ENCODE results near the gene NR2C1. TPM values are rescaled to one million over a fixed set of nuclear protein-coding genes. Genes with fewer than 3 reads are reported as not detected.

Gene NR2C1
- total and polyA plus RNA-seq, 9 donors = 20.2 to 42.2 (median 38.2) TPM

DNA sequence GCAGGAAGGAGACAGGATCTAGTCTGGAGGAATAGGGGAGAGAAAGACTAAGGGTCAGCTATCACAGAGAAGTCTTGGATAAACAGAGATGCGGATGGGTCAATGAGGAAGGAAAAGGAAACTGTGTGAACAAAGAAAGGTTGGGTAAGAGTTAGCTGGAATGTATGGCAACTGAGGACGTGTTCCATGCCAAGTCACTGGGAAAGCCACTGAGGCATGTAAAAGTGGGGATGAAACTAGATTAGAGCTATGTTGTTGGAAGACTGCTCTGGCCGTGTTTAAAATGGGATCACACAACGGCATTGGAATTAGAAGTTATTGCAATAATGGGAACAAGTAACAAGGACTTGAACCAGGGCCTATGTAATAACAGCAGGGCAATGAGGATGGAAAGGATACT, 3.9 kb upstream of the NR2C1 start:
- 69 to 83% (median 80%) methylated on average over 4 of the region's 4 CpGs for WGBS, 3 donors
- Histone ChIP-seq H3K36me3 (no peaks in the 10 kb centered on the region), H3K4me1 (ENCODE audit: insufficient read depth) (peaks cover 8% of the 10 kb centered on the region), H3K9me3 (no peaks in the 10 kb centered on the region), H3K27ac (no peak overlapping the region), H3K27me3 (no peaks in the 10 kb centered on the region), H3K4me3 (no peak overlapping the region)
- no peak for DNase-seq
- TF ChIP-seq EP300 (IDR thresholded peaks at IDR 0.05) (no peak), POLR2A (IDR thresholded peaks at IDR 0.05) (no peak), CTCF (IDR thresholded peaks at IDR 0.05) (no peak)
- intact Hi-C loops (cut with DNase I) = no loop called here

DNA sequence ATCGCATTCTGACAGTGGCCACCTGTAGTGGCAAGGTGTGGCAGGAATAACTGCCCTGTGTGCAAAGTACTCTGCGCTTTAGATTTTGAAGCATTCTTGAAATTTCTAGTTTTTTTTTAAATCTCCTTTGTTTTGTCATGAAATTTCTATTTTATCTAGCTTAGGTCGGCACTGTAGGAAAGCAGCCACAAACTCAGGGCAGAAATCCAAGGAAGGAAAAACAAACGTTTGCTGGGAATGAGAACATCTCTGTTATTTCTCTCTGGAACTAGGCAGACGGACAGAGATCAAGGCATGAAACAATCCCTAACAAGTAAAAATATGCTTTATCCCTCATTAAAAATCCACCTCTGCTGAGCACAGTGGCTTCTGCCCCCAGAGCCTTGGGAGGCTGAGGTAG, 1.3 kb upstream of the NR2C1 start:
- intact Hi-C loops (cut with DNase I) = no loop called here
- peak overlapping the region in 1 of 2 donors; percentile 96 for H3K27ac ChIP-seq

GRCh38 chr12:95073698-95074520, 491 bp upstream of the NR2C1 start:
- peaks cover 10% of the 10 kb centered on the region for H3K4me1 ChIP-seq (ENCODE audit: insufficient read depth)
- H3K9me3 ChIP-seq = no peaks in the 10 kb centered on the region

More for the DNA sequence above, 1.3 kb upstream of the NR2C1 start:
- no peaks in the 10 kb centered on the region for H3K36me3 ChIP-seq
- WGBS, 3 donors = 6 to 13% (median 10%) methylated on average over 5 of the region's 5 CpGs
- H3K9me3 ChIP-seq = no peaks in the 10 kb centered on the region
- H3K4me1 ChIP-seq (ENCODE audit: insufficient read depth) = peaks cover 10% of the 10 kb centered on the region
- no peak overlapping the region for H3K4me3 ChIP-seq
- no peaks in the 10 kb centered on the region for H3K27me3 ChIP-seq
- no peak for DNase-seq
- TF ChIP-seq EP300 (IDR thresholded peaks at IDR 0.05) (no peak), POLR2A (IDR thresholded peaks at IDR 0.05) (no peak), CTCF (IDR thresholded peaks at IDR 0.05) (no peak)

GRCh38 chr12:95070378-95070777, 3.0 kb downstream of the NR2C1 start:
- no peaks in the 10 kb centered on the region for H3K9me3 ChIP-seq
- no peaks in the 10 kb centered on the region for H3K27me3 ChIP-seq
- H3K4me1 ChIP-seq (ENCODE audit: insufficient read depth) = peaks cover 12% of the 10 kb centered on the region
- H3K27ac ChIP-seq = no peak overlapping the region
- H3K4me3 ChIP-seq = no peak overlapping the region
- TF ChIP-seq POLR2A (IDR thresholded peaks at IDR 0.05) (no peak), EP300 (IDR thresholded peaks at IDR 0.05) (no peak), CTCF (IDR thresholded peaks at IDR 0.05) (no peak)
- intact Hi-C loops (cut with DNase I) = no loop called here
- H3K36me3 ChIP-seq = no peaks in the 10 kb centered on the region
- 71 to 90% (median 72%) methylated on average over 1 of the region's 1 CpG for WGBS, 3 donors
- no peak for DNase-seq

More at GRCh38 chr12:95073698-95074520, 491 bp upstream of the NR2C1 start:
- peak in 4 of 5 donors; percentile 22 to 50 (median 36) for DNase-seq
- Histone ChIP-seq H3K27me3 (no peaks in the 10 kb centered on the region), H3K4me3 (peak overlapping the region; percentile 78), H3K36me3 (no peaks in the 10 kb centered on the region), H3K27ac (peak overlapping the region; percentile 90 to 96)
- WGBS, 3 donors = 50 to 55% (median 53%) methylated on average over 23 of the region's 23 CpGs
- intact Hi-C loops (cut with DNase I) = no loop called here
- TF ChIP-seq CTCF (IDR thresholded peaks at IDR 0.05) (peak in 2 of 3 donors; percentile 83 to 89), EP300 (IDR thresholded peaks at IDR 0.05) (no peak)
